Left ventricle myocardium inferior (tissue), 1 donor: ENCODE results near the gene SHTN1. TPM values are rescaled to one million over a fixed set of nuclear protein-coding genes. Genes with fewer than 3 reads are reported as not detected.

ENCODE experiments used
- DNase-seq: peaks from one replicate; pipeline ENCODE4 v3.0.0-alpha.2; 2020
- H3K27ac ChIP-seq: fragments of 200-600 bp; replicated peaks from 2 replicates; pipeline ENCODE4 v1.8.0; 2021
- H3K27me3 ChIP-seq: fragments of 200-600 bp; 2 replicates; pipeline ENCODE4 v1.8.0; 2021; ENCODE audit warnings: low read depth
- H3K36me3 ChIP-seq: fragments of 200-600 bp; 2 replicates; pipeline ENCODE4 v1.8.0; 2021
- H3K4me1 ChIP-seq: fragments of 200-600 bp; 2 replicates; pipeline ENCODE4 v1.8.0; 2021
- H3K4me3 ChIP-seq: fragments of 200-600 bp; 2 replicates; pipeline ENCODE4 v1.8.0; 2021; ENCODE audit warnings: mild to moderate bottlenecking, moderate library complexity
- H3K9me3 ChIP-seq: fragments of 200-600 bp; replicated peaks from 2 replicates; pipeline ENCODE4 v1.8.0; 2021
- CTCF ChIP-seq: fragments of 200-600 bp; IDR thresholded peaks from 2 replicates; pipeline ENCODE4 v1.8.0; 2021; ENCODE audit warnings: antibody characterized with exemption, mild to moderate bottlenecking, borderline replicate concordance
- intact Hi-C: fragments of 100-400 bp; cut with micrococcal nuclease; formaldehyde crosslinking; loops from one replicate; pipeline ENCODE4 v1.11.0; 2022
- total RNA-seq: library from RNA; stranded (reverse); fragmentation: NEBNext Ultra II Directional; extraction: Animal tissue kit (Norgen Biotek cat#: 25700); gene quantifications from one replicate; pipeline ENCODE4 v1.2.1, GENCODE V29; 2021
- donor health status: DM: no; HTN: yes; CAD: no; lungs with severe emphysema.

The SHTN1 gene
- total RNA-seq, 1 donor from 2014 or later = 2.0 TPM

- Histone ChIP-seq H3K4me3 (no peak overlapping the region), H3K27me3 (no peaks in the 10 kb centered on the region), H3K4me1 (no peaks in the 10 kb centered on the region), H3K36me3 (no peaks in the 10 kb centered on the region), H3K27ac (no peak overlapping the region), H3K9me3 (no peaks in the 10 kb centered on the region)
- TF ChIP-seq CTCF = no peak
- no peak for DNase-seq
- intact Hi-C loops = no loop called here
Observed at GRCh38 chr10:116985611-116986010, 19.4 kb downstream of the SHTN1 start.

GRCh38 chr10:116984202-116984990 lies 20.6 kb downstream of the SHTN1 start:
- no peak for DNase-seq
- Histone ChIP-seq H3K9me3 (no peaks in the 10 kb centered on the region), H3K36me3 (no peaks in the 10 kb centered on the region), H3K27ac (no peak overlapping the region), H3K27me3 (no peaks in the 10 kb centered on the region), H3K4me3 (no peak overlapping the region), H3K4me1 (no peaks in the 10 kb centered on the region)
- intact Hi-C loops = no loop called here
- TF ChIP-seq CTCF = no peak

- Histone ChIP-seq H3K36me3 (peaks cover 3% of the 10 kb centered on the region), H3K27ac (no peak overlapping the region), H3K27me3 (no peaks in the 10 kb centered on the region), H3K4me1 (no peaks in the 10 kb centered on the region), H3K9me3 (no peaks in the 10 kb centered on the region), H3K4me3 (no peak overlapping the region)
- no peak for TF ChIP-seq CTCF
- DNase-seq = no peak
- intact Hi-C loops = no loop called here
Observed at GRCh38 chr10:116980041-116980440, 24.9 kb downstream of the SHTN1 start.

- intact Hi-C loops = no loop called here
- Histone ChIP-seq H3K4me3 (no peak overlapping the region), H3K27ac (no peak overlapping the region)
Observed at GRCh38 chr10:116978901-116979300, 26.1 kb downstream of the SHTN1 start.

GRCh38 chr10:116974456-116975005 lies 30.5 kb downstream of the SHTN1 start:
- H3K4me3 ChIP-seq = no peak overlapping the region
- H3K27me3 ChIP-seq = no peaks in the 10 kb centered on the region
- no peaks in the 10 kb centered on the region for H3K4me1 ChIP-seq
- intact Hi-C loops = no loop called here
- H3K36me3 ChIP-seq = peaks cover 3% of the 10 kb centered on the region
- H3K27ac ChIP-seq = no peak overlapping the region
- no peak for DNase-seq
- no peak for TF ChIP-seq CTCF
- no peaks in the 10 kb centered on the region for H3K9me3 ChIP-seq

More at GRCh38 chr10:116978901-116979300, 26.1 kb downstream of the SHTN1 start:
- Histone ChIP-seq H3K4me1 (no peaks in the 10 kb centered on the region), H3K36me3 (peaks cover 3% of the 10 kb centered on the region), H3K9me3 (no peaks in the 10 kb centered on the region), H3K27me3 (no peaks in the 10 kb centered on the region)
- DNase-seq = no peak
- TF ChIP-seq CTCF = no peak
